ENCODE data around the gene ARFGAP3.

ARFGAP3 gene

DNA sequence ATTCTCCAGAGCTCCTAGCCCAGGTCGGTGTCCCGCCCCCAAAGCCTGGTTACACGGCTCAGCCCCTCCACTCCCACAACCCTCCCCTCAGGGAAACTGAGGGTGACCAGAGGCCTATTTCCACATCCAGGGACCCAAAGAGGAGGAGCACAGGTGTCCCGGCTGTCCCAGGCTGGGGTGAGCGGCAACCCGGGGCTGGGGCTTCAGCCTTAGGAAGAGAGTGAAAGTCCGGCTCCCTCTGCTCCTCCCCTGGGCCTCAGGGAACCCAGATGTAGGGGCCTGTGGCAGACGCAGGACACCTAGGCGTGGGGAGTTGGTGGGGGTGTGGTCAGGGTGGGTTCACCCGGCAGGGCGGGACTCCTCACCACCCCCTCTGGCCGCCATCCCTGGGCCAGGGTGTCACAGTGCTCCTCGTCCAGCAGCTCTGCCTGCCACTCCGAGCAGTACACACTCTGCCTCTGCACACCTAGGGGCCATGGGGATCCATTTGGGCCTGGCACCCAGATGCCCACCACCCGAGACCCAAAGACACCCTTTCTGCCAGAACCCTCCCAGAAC lies 63.1 kb downstream of the ARFGAP3 start:
- H3K4me1 ChIP-seq (ENCODE audit: insufficient read depth, low read length, poor library complexity, severe bottlenecking) = no peaks in the 10 kb centered on the region
- H3K9ac ChIP-seq (ENCODE audit: low read depth, low read length, poor library complexity, severe bottlenecking) = no peak overlapping the region
- no peaks in the 10 kb centered on the region for H3K9me2 ChIP-seq (replicated peaks; ENCODE audit: low read depth, low read length)
- no peak overlapping the region for H3K4me3 ChIP-seq (ENCODE audit: low read length, poor library complexity, severe bottlenecking)
- no peaks in the 10 kb centered on the region for H4K20me1 ChIP-seq (ENCODE audit: insufficient read depth, low read length, poor library complexity, severe bottlenecking)
- H3K79me2 ChIP-seq (ENCODE audit: insufficient read depth, low read length) = no peaks in the 10 kb centered on the region
- no peaks in the 10 kb centered on the region for H3F3A ChIP-seq (ENCODE audit: low read depth)
- no peak overlapping the region for H3K4me2 ChIP-seq (ENCODE audit: low read depth, low read length, poor library complexity, severe bottlenecking)
- H3K27me3 ChIP-seq (ENCODE audit: insufficient read depth, low read length, poor library complexity, severe bottlenecking) = no peaks in the 10 kb centered on the region
- H3K9me3 ChIP-seq (ENCODE audit: insufficient read depth, low read depth, low read length) = no peaks in the 10 kb centered on the region
- peaks cover 25% of the 10 kb centered on the region; the same call in 1 of the 2 replicates for H3K36me3 ChIP-seq (ENCODE audit: insufficient read depth, low read length)
- H2AFZ ChIP-seq (ENCODE audit: low read length) = no peak overlapping the region
- no peak for TF ChIP-seq EZH2phosphoT487 (IDR thresholded peaks at IDR 0.05; ENCODE audit: borderline replicate concordance)

- no peaks in the 10 kb centered on the region for H3K9me2 ChIP-seq (replicated peaks; ENCODE audit: low read depth, low read length)
- H2AFZ ChIP-seq (ENCODE audit: low read length) = no peak overlapping the region
- H4K20me1 ChIP-seq (ENCODE audit: insufficient read depth, low read length, poor library complexity, severe bottlenecking) = no peaks in the 10 kb centered on the region
- peaks cover 22% of the 10 kb centered on the region; the same call in 1 of the 2 replicates for H3K36me3 ChIP-seq (ENCODE audit: insufficient read depth, low read length)
- H3K4me2 ChIP-seq (ENCODE audit: low read depth, low read length, poor library complexity, severe bottlenecking) = no peak overlapping the region
- TF ChIP-seq EZH2phosphoT487 (IDR thresholded peaks at IDR 0.05; ENCODE audit: borderline replicate concordance) (no peak), CTCF (conservative IDR thresholded peaks at IDR 0.05; ENCODE audit: low read length) (no peak)
- no peaks in the 10 kb centered on the region for H3K9me3 ChIP-seq (ENCODE audit: insufficient read depth, low read depth, low read length)
- no peaks in the 10 kb centered on the region for H3K79me2 ChIP-seq (ENCODE audit: insufficient read depth, low read length)
- H3K9ac ChIP-seq (ENCODE audit: low read depth, low read length, poor library complexity, severe bottlenecking) = no peak overlapping the region
- H3K27me3 ChIP-seq (ENCODE audit: insufficient read depth, low read length, poor library complexity, severe bottlenecking) = no peaks in the 10 kb centered on the region
- no peaks in the 10 kb centered on the region for H3K4me1 ChIP-seq (ENCODE audit: insufficient read depth, low read length, poor library complexity, severe bottlenecking)
- no peaks in the 10 kb centered on the region for H3F3A ChIP-seq (ENCODE audit: low read depth)
- H3K4me3 ChIP-seq (ENCODE audit: low read length, poor library complexity, severe bottlenecking) = no peak overlapping the region
Observed at GRCh38 chr22:42792909-42793847, 63.9 kb downstream of the ARFGAP3 start.

DNA sequence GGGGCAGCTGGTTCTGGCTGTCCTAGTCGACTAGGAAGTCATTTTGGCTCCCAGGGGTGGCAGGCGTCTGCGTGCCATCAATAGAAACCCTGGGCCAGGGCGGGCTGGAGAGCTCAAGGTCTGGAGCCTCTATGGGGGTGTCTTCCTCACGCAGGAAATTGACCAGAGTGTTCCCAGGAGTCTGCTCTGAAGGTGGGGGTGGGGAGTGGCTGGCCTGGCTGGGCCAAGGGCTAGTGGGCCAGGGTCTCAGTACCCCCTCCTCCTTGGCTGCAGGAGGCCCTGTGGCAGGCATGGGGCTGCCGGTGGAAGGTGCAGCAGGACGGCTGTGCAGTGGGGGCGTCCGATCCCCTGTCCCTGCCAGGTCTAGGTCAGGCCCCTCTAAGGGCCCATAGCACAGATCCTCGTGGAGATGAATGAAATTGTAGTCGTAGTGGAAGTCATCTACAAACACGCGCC lies 64.6 kb downstream of the ARFGAP3 start:
- no peaks in the 10 kb centered on the region for H3K79me2 ChIP-seq (ENCODE audit: insufficient read depth, low read length)
- no peaks in the 10 kb centered on the region for H3K4me1 ChIP-seq (ENCODE audit: insufficient read depth, low read length, poor library complexity, severe bottlenecking)
- no peaks in the 10 kb centered on the region for H4K20me1 ChIP-seq (ENCODE audit: insufficient read depth, low read length, poor library complexity, severe bottlenecking)
- H3K9me3 ChIP-seq (ENCODE audit: insufficient read depth, low read depth, low read length) = no peaks in the 10 kb centered on the region
- peaks cover 15% of the 10 kb centered on the region; the same call in 1 of the 2 replicates for H3K36me3 ChIP-seq (ENCODE audit: insufficient read depth, low read length)
- no peak overlapping the region for H2AFZ ChIP-seq (ENCODE audit: low read length)
- no peak overlapping the region for H3K4me2 ChIP-seq (ENCODE audit: low read depth, low read length, poor library complexity, severe bottlenecking)
- H3F3A ChIP-seq (ENCODE audit: low read depth) = no peaks in the 10 kb centered on the region
- H3K27me3 ChIP-seq (ENCODE audit: insufficient read depth, low read length, poor library complexity, severe bottlenecking) = no peaks in the 10 kb centered on the region
- TF ChIP-seq EZH2phosphoT487 (IDR thresholded peaks at IDR 0.05; ENCODE audit: borderline replicate concordance) (no peak), CTCF (conservative IDR thresholded peaks at IDR 0.05; ENCODE audit: low read length) (no peak)
- no peak overlapping the region for H3K9ac ChIP-seq (ENCODE audit: low read depth, low read length, poor library complexity, severe bottlenecking)
- H3K9me2 ChIP-seq (replicated peaks; ENCODE audit: low read depth, low read length) = no peaks in the 10 kb centered on the region
- no peak overlapping the region for H3K4me3 ChIP-seq (ENCODE audit: low read length, poor library complexity, severe bottlenecking)

Data from Loucy (cell line).